ENCODE measurements around the gene GORAB. TPM values are rescaled to one million over a fixed set of nuclear protein-coding genes. Genes with fewer than 3 reads are reported as not detected.

GORAB gene
- polyA plus RNA-seq, 3 donors: 0.86 to 17.5 (median 3.3) TPM

- Histone ChIP-seq H3K4me2 (replicated peaks; ENCODE audit: extremely low read depth, low read length, poor library complexity, severe bottlenecking) (no peak overlapping the region), H4K20me1 (ENCODE audit: insufficient read depth, low read length) (no peaks in the 10 kb centered on the region), H2AFZ (ENCODE audit: insufficient read depth, low read depth, low read length, poor library complexity, severe bottlenecking) (no peak overlapping the region), H3K27ac (ENCODE audit: low read depth in 1 of 2, low read length in 2 of 2) (no peak overlapping the region), H3K4me1 (ENCODE audit: control insufficient read depth in 1 of 2, insufficient read depth in 2 of 2, low read length in 2 of 2) (no peaks in the 10 kb centered on the region), H3K36me3 (replicated peaks in 1 of 2; ENCODE audit: control insufficient read depth in 1 of 2, insufficient read depth in 2 of 2, low read length in 2 of 2) (no peaks in the 10 kb centered on the region), H3K9ac (ENCODE audit: insufficient read depth, low read length, poor library complexity, severe bottlenecking) (no peak overlapping the region), H3K27me3 (ENCODE audit: control insufficient read depth in 2 of 2, insufficient read depth in 2 of 2, low read length in 2 of 2) (no peaks in the 10 kb centered on the region), H3K9me3 (replicated peaks in 1 of 2; ENCODE audit: control insufficient read depth in 1 of 2, insufficient read depth in 1 of 2, low read length in 2 of 2) (no peaks in the 10 kb centered on the region), H3K79me2 (ENCODE audit: insufficient read depth, low read length) (no peaks in the 10 kb centered on the region), H3K4me3 (replicated peaks in 1 of 3; ENCODE audit: low read depth in 2 of 3, low read length in 3 of 3) (no peak overlapping the region)
- Mint-ChIP-seq H3K4me3 (no peak overlapping the region), H3K27me3 (ENCODE audit: low read depth in 3 of 3) (peaks cover 0 to 4% (median 3%) of the 10 kb centered on the region in 3 donors), H3K36me3 (no peaks in the 10 kb centered on the region), H3K4me1 (peaks cover 12% of the 10 kb centered on the region), H3K27ac (no peak overlapping the region), H3K9me3 (peaks cover 0 to 6% (median 2%) of the 10 kb centered on the region in 7 donors)
- intact Hi-C loops (cut with micrococcal nuclease): no loop called here
- no peak for TF ChIP-seq CTCF (IDR thresholded peaks at IDR 0.05)
- WGBS (ENCODE audit: insufficient coverage): no CpG with 5 or more reads among the region's 3 CpGs
- no peak for DNase-seq
Observed at GRCh38 chr1:170583186-170583585, 51.2 kb downstream of the GORAB start.

- intact Hi-C loops (cut with micrococcal nuclease): no loop called here
- no peak for DNase-seq
- Histone ChIP-seq H3K4me2 (replicated peaks; ENCODE audit: extremely low read depth, low read length, poor library complexity, severe bottlenecking) (no peak overlapping the region), H3K4me3 (replicated peaks in 1 of 3; ENCODE audit: low read depth in 2 of 3, low read length in 3 of 3) (no peak overlapping the region), H3K9ac (ENCODE audit: insufficient read depth, low read length, poor library complexity, severe bottlenecking) (no peak overlapping the region), H2AFZ (ENCODE audit: insufficient read depth, low read depth, low read length, poor library complexity, severe bottlenecking) (no peak overlapping the region), H3K27me3 (ENCODE audit: control insufficient read depth in 2 of 2, insufficient read depth in 2 of 2, low read length in 2 of 2) (peaks cover 5 to 7% of the 10 kb centered on the region in 2 donors), H4K20me1 (ENCODE audit: insufficient read depth, low read length) (no peaks in the 10 kb centered on the region), H3K36me3 (replicated peaks in 1 of 2; ENCODE audit: control insufficient read depth in 1 of 2, insufficient read depth in 2 of 2, low read length in 2 of 2) (no peaks in the 10 kb centered on the region), H3K27ac (ENCODE audit: low read depth in 1 of 2, low read length in 2 of 2) (no peak overlapping the region), H3K79me2 (ENCODE audit: insufficient read depth, low read length) (no peaks in the 10 kb centered on the region), H3K9me3 (replicated peaks in 1 of 2; ENCODE audit: control insufficient read depth in 1 of 2, insufficient read depth in 1 of 2, low read length in 2 of 2) (no peaks in the 10 kb centered on the region), H3K4me1 (ENCODE audit: control insufficient read depth in 1 of 2, insufficient read depth in 2 of 2, low read length in 2 of 2) (no peaks in the 10 kb centered on the region)
- H3K4me3 Mint-ChIP-seq: no peak overlapping the region
- WGBS (ENCODE audit: insufficient coverage): 19% methylated on average over 3 of the region's 11 CpGs
- TF ChIP-seq CTCF (IDR thresholded peaks at IDR 0.05): no peak
- H3K36me3 Mint-ChIP-seq: no peaks in the 10 kb centered on the region
- H3K27me3 Mint-ChIP-seq (ENCODE audit: low read depth in 3 of 3): peaks cover 2 to 13% (median 7%) of the 10 kb centered on the region in 3 donors
- no peak overlapping the region for H3K27ac Mint-ChIP-seq
- peaks cover 0 to 3% (median 0%) of the 10 kb centered on the region in 7 donors for H3K9me3 Mint-ChIP-seq
- peaks cover 5% of the 10 kb centered on the region for H3K4me1 Mint-ChIP-seq
Observed at GRCh38 chr1:170586321-170587252, 54.6 kb downstream of the GORAB start.
